Naive thymus-derived CD4-positive, alpha-beta T cell (primary cell): ENCODE data around the gene TOP3A. TPM values are rescaled to one million over a fixed set of nuclear protein-coding genes. Genes with fewer than 3 reads are reported as not detected.
A peak's percentile ranks its signal among the peaks of the same experiment; 100 is the strongest.

Experiments
- ATAC-seq: fragments of 150-1000 bp; cut with Tn5 transposase; 2 replicates; pipeline ENCODE4 v1.10.0; 2021; ENCODE audit warnings: mild to moderate bottlenecking, moderate library complexity
- CTCF ChIA-PET: fragments of 350-600 bp; sonication (Branson Sonifier 250); formaldehyde crosslinking; loops from one replicate; lab custom pipeline; 2021; ENCODE audit warnings: antibody characterized with exemption; lab: Charles Lee
- POLR2A ChIA-PET: fragments of 350-600 bp; sonication (Branson Sonifier 250); formaldehyde crosslinking; loops from one replicate; lab custom pipeline; 2021; ENCODE audit warnings: antibody characterized with exemption, inconsistent platforms; lab: Charles Lee
- DNase-seq, 9 donors: peaks; one replicate each; pipeline versions ENCODE4 v3.0.0 to v3.0.0-alpha.2; 2020 to 2022; ENCODE audit warnings: mixed read lengths in 1 of 9
- H3K27ac ChIP-seq: one replicate; pipeline ENCODE4 v1.7.0; 2013; ENCODE audit warnings: mild to moderate bottlenecking, low read depth, low read length, moderate library complexity
- H3K27me3 ChIP-seq, 2 donors: one replicate each; pipeline ENCODE4 v1.7.0; 2013; ENCODE audit warnings: low read length in 2 of 2, mild to moderate bottlenecking in 2 of 2, moderate library complexity in 2 of 2; ENCODE audit not compliant: control insufficient read depth in 2 of 2, insufficient read depth in 2 of 2
- H3K36me3 ChIP-seq, 3 experiments: 1 replicate in 2 of 3; 2 replicates in 1 of 3; pipeline ENCODE4 v1.7.0; 2013; ENCODE audit warnings: low read length in 3 of 3, mild to moderate bottlenecking in 3 of 3, moderate library complexity in 1 of 3; ENCODE audit not compliant: insufficient read depth in 3 of 3, control insufficient read depth in 2 of 3
- H3K4me1 ChIP-seq, 2 donors: one replicate each; pipeline ENCODE4 v1.7.0; 2013; ENCODE audit warnings: low read length in 2 of 2, mild to moderate bottlenecking in 2 of 2, moderate library complexity in 1 of 2; ENCODE audit not compliant: control insufficient read depth in 2 of 2, insufficient read depth in 2 of 2
- H3K4me3 ChIP-seq: 2 replicates; pipeline ENCODE4 v1.7.0; 2013; ENCODE audit warnings: mild to moderate bottlenecking, low read length
- H3K9me3 ChIP-seq, 3 experiments: 1 replicate in 2 of 3; 2 replicates in 1 of 3; pipeline ENCODE4 v1.7.0; 2013; ENCODE audit warnings: low read length in 3 of 3; ENCODE audit not compliant: control insufficient read depth in 2 of 3
- H3K27ac Mint-ChIP-seq, 9 donors: one replicate each; pipeline ENCODE4 v1.8.0; 2020 to 2022; ENCODE audit warnings: mixed read lengths in 9 of 9, mild to moderate bottlenecking in 8 of 9, moderate library complexity in 5 of 9, inconsistent platforms in 2 of 9
- H3K27me3 Mint-ChIP-seq, 5 donors: one replicate each; pipeline ENCODE4 v1.8.0; 2021 to 2022; ENCODE audit warnings: mixed read lengths in 5 of 5, mild to moderate bottlenecking in 1 of 5
- H3K36me3 Mint-ChIP-seq, 5 donors: one replicate each; pipeline ENCODE4 v1.8.0; 2020 to 2022; ENCODE audit warnings: mixed read lengths in 5 of 5, mild to moderate bottlenecking in 3 of 5, inconsistent platforms in 1 of 5
- H3K4me1 Mint-ChIP-seq, 7 donors: one replicate each; pipeline ENCODE4 v1.8.0; 2020 to 2022; ENCODE audit warnings: mixed read lengths in 7 of 7, mild to moderate bottlenecking in 3 of 7, inconsistent platforms in 1 of 7
- H3K4me3 Mint-ChIP-seq, 10 donors: one replicate each; pipeline ENCODE4 v1.8.0; 2020 to 2022; ENCODE audit warnings: mild to moderate bottlenecking in 10 of 10, mixed read lengths in 10 of 10, moderate library complexity in 6 of 10, inconsistent platforms in 2 of 10
- H3K9me3 Mint-ChIP-seq, 11 donors: one replicate each; pipeline ENCODE4 v1.8.0; 2020 to 2022; ENCODE audit warnings: mixed read lengths in 11 of 11, mild to moderate bottlenecking in 4 of 11, inconsistent platforms in 1 of 11, moderate library complexity in 1 of 11
- intact Hi-C, 2 donors: fragments of 100-400 bp; cut with micrococcal nuclease; formaldehyde crosslinking; loops; one replicate each; pipeline ENCODE4 v1.15.1; 2023
- polyA plus RNA-seq, 2 donors: library from polyadenylated mRNA; unstranded; fragments of 300-500 nt; fragmentation: Illumina TruSeq; gene quantifications; one replicate each; pipeline ENCODE4 v1.2.3, GENCODE V29; 2021
- total RNA-seq, 6 experiments: library from RNA in 5 of 6; stranded (reverse) in 5 of 6; gene quantifications; 1 replicate in 5 of 6; 2 replicates in 1 of 6; pipeline ENCODE4 v1.2.3 and lab custom pipeline; 2021 to 2026

TOP3A gene
- total and polyA plus RNA-seq, 7 experiments from 2014 or later = 13.7 to 74.9 (median 39.7) TPM

DNA sequence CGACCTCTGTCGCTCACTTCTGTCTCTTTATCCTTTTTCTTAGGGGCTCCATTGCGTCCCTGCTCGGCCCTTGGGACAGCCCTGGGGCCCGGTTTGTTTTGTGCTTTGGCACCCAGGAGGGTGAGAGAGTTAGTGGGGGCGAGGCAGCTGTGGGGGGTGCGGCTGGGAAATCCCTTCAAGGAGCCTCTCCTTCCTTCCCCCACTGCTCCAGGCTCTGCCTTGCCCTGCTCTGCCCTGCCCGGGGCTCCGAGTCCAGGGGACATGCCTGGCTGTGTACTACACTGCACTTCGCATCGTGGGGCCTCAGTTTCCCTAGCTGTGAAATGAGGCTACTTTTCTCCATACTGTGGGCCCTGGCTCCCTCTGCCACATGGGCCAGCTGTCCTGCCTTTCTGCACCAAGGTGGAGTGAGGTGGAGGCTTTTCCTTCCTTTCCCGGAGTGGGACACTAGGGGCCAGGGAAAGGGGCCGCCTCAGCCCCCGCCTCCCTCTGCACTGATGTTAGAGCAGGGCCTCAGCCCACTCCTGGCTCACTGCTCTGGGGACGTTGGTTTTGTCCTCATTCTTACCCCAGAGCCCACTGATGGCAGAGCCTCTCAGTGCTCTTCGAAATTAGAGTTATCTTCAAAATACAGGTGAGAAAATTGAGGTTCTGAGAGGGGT is 88.4 kb downstream of the TOP3A start:
- peak in 1 of 9 donors; percentile 5 for DNase-seq
- Histone ChIP-seq H3K36me3 (no peaks in the 10 kb centered on the region), H3K27ac (peak overlapping the region; percentile 73), H3K4me3 (peak overlapping the region; percentile 83), H3K4me1 (peaks cover 7 to 13% of the 10 kb centered on the region in 2 donors), H3K27me3 (no peaks in the 10 kb centered on the region), H3K9me3 (no peaks in the 10 kb centered on the region)
- H3K27me3 Mint-ChIP-seq = no peaks in the 10 kb centered on the region
- H3K27ac Mint-ChIP-seq = peak overlapping the region; percentile 71 to 95 (median 90)
- intact Hi-C loops = no loop called here
- no peaks in the 10 kb centered on the region for H3K36me3 Mint-ChIP-seq
- no peak for ATAC-seq
- POLR2A ChIA-PET = no interaction called here
- CTCF ChIA-PET = no interaction called here
- H3K9me3 Mint-ChIP-seq = peaks cover 0 to 4% (median 0%) of the 10 kb centered on the region in 11 donors
- H3K4me1 Mint-ChIP-seq = peaks cover 24 to 30% (median 27%) of the 10 kb centered on the region in 7 donors
- peak overlapping the region; percentile 88 to 100 (median 94) for H3K4me3 Mint-ChIP-seq

DNA sequence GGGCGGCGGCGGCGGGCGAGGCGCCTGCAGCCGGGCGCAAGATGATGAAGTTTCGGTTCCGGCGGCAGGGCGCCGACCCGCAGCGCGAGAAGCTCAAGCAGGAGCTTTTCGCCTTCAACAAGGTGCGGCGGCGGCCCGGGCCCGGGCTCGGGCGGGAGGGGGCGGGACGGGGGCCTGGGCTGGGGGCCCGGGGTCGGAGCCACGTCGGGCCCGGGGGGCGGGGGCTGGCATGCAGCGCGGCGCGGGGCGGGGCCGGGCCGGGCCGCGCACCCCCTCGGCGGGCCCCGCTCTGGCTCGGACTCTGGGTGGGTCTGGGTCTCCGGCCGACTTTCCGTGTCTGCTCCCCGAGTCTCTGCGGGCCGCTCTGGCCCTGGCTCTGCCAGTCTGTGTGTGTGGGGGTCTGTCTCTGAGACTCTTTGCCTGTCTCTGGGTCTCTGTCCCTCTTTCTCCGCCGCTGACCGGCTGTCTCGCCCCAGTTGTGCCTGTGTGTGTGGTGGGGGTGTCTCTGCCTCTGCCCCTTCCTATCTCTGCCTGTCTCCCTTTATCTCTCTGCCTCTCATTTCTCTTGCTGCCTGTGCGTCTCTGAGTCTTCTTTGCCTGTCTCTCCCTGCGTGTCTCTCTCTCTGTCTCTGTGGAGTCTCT is 89.0 kb downstream of the TOP3A start:
- Histone ChIP-seq H3K9me3 (no peaks in the 10 kb centered on the region), H3K27me3 (no peaks in the 10 kb centered on the region), H3K36me3 (no peaks in the 10 kb centered on the region), H3K4me1 (peaks cover 7 to 13% of the 10 kb centered on the region in 2 donors), H3K4me3 (peak overlapping the region; percentile 83), H3K27ac (peak overlapping the region; percentile 73)
- H3K36me3 Mint-ChIP-seq = no peaks in the 10 kb centered on the region
- CTCF ChIA-PET = no interaction called here
- ATAC-seq (no peak), DNase-seq (peak in 3 of 9 donors; percentile 16 to 27 (median 18))
- H3K4me1 Mint-ChIP-seq = peaks cover 24 to 30% (median 27%) of the 10 kb centered on the region in 7 donors
- POLR2A ChIA-PET = no interaction called here
- H3K4me3 Mint-ChIP-seq = peak overlapping the region; percentile 88 to 100 (median 94)
- H3K27ac Mint-ChIP-seq = peak overlapping the region; percentile 71 to 95 (median 90)
- H3K9me3 Mint-ChIP-seq = peaks cover 0 to 4% (median 0%) of the 10 kb centered on the region in 11 donors
- intact Hi-C loops = loop anchor here (1.0 to 2.0 kb wide), 6 partner anchors 35 to 749 kb away; partner anchors contain the start of genes ALKBH5 (in 2 of the 2), MIEF2 (in 2 of the 2), SMCR8 (in 2 of the 2) and MED9 (in 1 of the 2)
- H3K27me3 Mint-ChIP-seq = no peaks in the 10 kb centered on the region

GRCh38 chr17:18225121-18225641 is 89.6 kb downstream of the TOP3A start, which contains the start of gene LLGL1:
TSS of gene LLGL1 (plus strand) at chr17:18225635. CDS start at chr17:18225683, 48 bp downstream.
- intact Hi-C loops = loop anchor here (1.0 to 2.0 kb wide), 6 partner anchors 35 to 748 kb away; partner anchors contain the start of genes ALKBH5 (in 2 of the 2), MIEF2 (in 2 of the 2), SMCR8 (in 2 of the 2) and MED9 (in 1 of the 2)
- peak within 1 kb of the TSS; percentile 83 for H3K4me3 ChIP-seq

GRCh38 chr17:18224387-18225120 is 90.2 kb downstream of the TOP3A start:
- ChIA-PET POLR2A (interaction anchor here (0.7 to 2.0 kb wide), 6 partner anchors 10 to 515 kb away, joined by 3 to 8 read pairs (median 3); partner anchors contain the start of gene ALKBH5), CTCF (interaction anchor here (1.0 kb wide), 2 partner anchors 27 to 450 kb away, joined by 3 read pairs; no protein-coding TSS in a partner anchor)
- H3K36me3 ChIP-seq = no peaks in the 10 kb centered on the region
- Mint-ChIP-seq H3K4me3 (peak overlapping the region; percentile 54 to 88 (median 64)), H3K27me3 (no peaks in the 10 kb centered on the region), H3K4me1 (peaks cover 24 to 30% (median 27%) of the 10 kb centered on the region in 7 donors), H3K9me3 (peaks cover 0 to 4% (median 0%) of the 10 kb centered on the region in 11 donors), H3K27ac (peak overlapping the region in 4 of 9 donors; percentile 64 to 80 (median 77)), H3K36me3 (no peaks in the 10 kb centered on the region)
- no peak for DNase-seq
- ATAC-seq = no peak
- H3K4me1 ChIP-seq = peaks cover 7 to 13% of the 10 kb centered on the region in 2 donors
- peak overlapping the region; percentile 34 for H3K27ac ChIP-seq
- intact Hi-C loops = loop anchor here (1.0 to 2.0 kb wide), 6 partner anchors 36 to 748 kb away; partner anchors contain the start of genes ALKBH5 (in 2 of the 2), MIEF2 (in 2 of the 2), SMCR8 (in 2 of the 2) and MED9 (in 1 of the 2)
- no peaks in the 10 kb centered on the region for H3K27me3 ChIP-seq
- peak overlapping the region; percentile 46 for H3K4me3 ChIP-seq
- H3K9me3 ChIP-seq = no peaks in the 10 kb centered on the region

More at GRCh38 chr17:18225121-18225641, 89.6 kb downstream of the TOP3A start, which contains the start of gene LLGL1:
- Histone ChIP-seq H3K9me3 (no peaks in the 10 kb centered on the region), H3K4me1 (peaks cover 7 to 13% of the 10 kb centered on the region in 2 donors), H3K27me3 (no peaks in the 10 kb centered on the region), H3K27ac (peak within 1 kb of the TSS; percentile 73), H3K36me3 (no peaks in the 10 kb centered on the region)
- peak within 1 kb of the TSS; percentile 71 to 95 (median 90) for H3K27ac Mint-ChIP-seq
- no peaks in the 10 kb centered on the region for H3K36me3 Mint-ChIP-seq
- no peaks in the 10 kb centered on the region for H3K27me3 Mint-ChIP-seq
- CTCF ChIA-PET = no interaction called here
- peaks cover 24 to 30% (median 27%) of the 10 kb centered on the region in 7 donors for H3K4me1 Mint-ChIP-seq
- POLR2A ChIA-PET = interaction anchor here (0.7 to 2.0 kb wide), 3 partner anchors 11 to 42 kb away, joined by 3 to 8 read pairs (median 3); partner anchors contain the start of gene ALKBH5
- peak; percentile 99 for ATAC-seq
- peaks cover 0 to 4% (median 0%) of the 10 kb centered on the region in 11 donors for H3K9me3 Mint-ChIP-seq
- peak; percentile 92 to 98 (median 94) for DNase-seq
- peak within 1 kb of the TSS; percentile 88 to 100 (median 94) for H3K4me3 Mint-ChIP-seq

GRCh38 chr17:18224053-18224386 is 90.8 kb downstream of the TOP3A start:
- H3K9me3 ChIP-seq = no peaks in the 10 kb centered on the region
- POLR2A ChIA-PET = interaction anchor here (0.7 to 2.0 kb wide), 5 partner anchors 10 to 516 kb away, joined by 3 to 8 read pairs (median 3); partner anchors contain the start of gene ALKBH5

More at GRCh38 chr17:18224053-18224386, 90.8 kb downstream of the TOP3A start:
- no peaks in the 10 kb centered on the region for H3K36me3 Mint-ChIP-seq
- ATAC-seq = no peak
- no peak overlapping the region for H3K4me3 Mint-ChIP-seq
- Histone ChIP-seq H3K4me1 (peaks cover 7 to 13% of the 10 kb centered on the region in 2 donors), H3K27me3 (no peaks in the 10 kb centered on the region), H3K4me3 (no peak overlapping the region), H3K27ac (no peak overlapping the region), H3K36me3 (no peaks in the 10 kb centered on the region)
- peaks cover 24 to 30% (median 27%) of the 10 kb centered on the region in 7 donors for H3K4me1 Mint-ChIP-seq
- CTCF ChIA-PET = interaction anchor here (1.0 kb wide), 2 partner anchors 27 to 450 kb away, joined by 3 read pairs; no protein-coding TSS in a partner anchor
- peaks cover 0 to 4% (median 0%) of the 10 kb centered on the region in 11 donors for H3K9me3 Mint-ChIP-seq
- no peak overlapping the region for H3K27ac Mint-ChIP-seq
- no peak for DNase-seq
- peaks cover 0 to 2% (median 0%) of the 10 kb centered on the region in 5 donors for H3K27me3 Mint-ChIP-seq
- intact Hi-C loops = loop anchor here in 1 of 2 donors (2.0 kb wide), 2 partner anchors 543 to 747 kb away; partner anchors contain the start of genes MED9 and RAI1
